Stimulated activated CD8-positive, alpha-beta memory T cell treated with anti-CD3 and anti-CD28 coated beads, Interleukin-7, amount 100 ng/mL, for 24 hours (primary cell): ENCODE data around the gene RNF182.
"Not testable (repeated sequence)": the region's sequence is repeated elsewhere in the genome, so short reads cannot be mapped to it uniquely, and the experiment has no call there.

Source experiments
- DNase-seq: peaks from one replicate; pipeline ENCODE4 v3.0.0-alpha.2; 2020; ENCODE audit warnings: low read depth

Gene RNF182

GRCh38 chr6:13917141-13917540, 7.6 kb upstream of the RNF182 start:
- DNase-seq, result no peak

GRCh38 chr6:13918686-13919250, 6.0 kb upstream of the RNF182 start:
- no peak for DNase-seq

- no peak for DNase-seq
Measured at GRCh38 chr6:13919861-13920260, 4.9 kb upstream of the RNF182 start.

GRCh38 chr6:13920552-13920951, 4.2 kb upstream of the RNF182 start:
- no peak for DNase-seq

- no peak for DNase-seq
Measured at GRCh38 chr6:13922750-13923149, 2.0 kb upstream of the RNF182 start.

GRCh38 chr6:13923527-13924145, 1.1 kb upstream of the RNF182 start:
- no peak for DNase-seq

GRCh38 chr6:13924146-13924948, 405 bp upstream of the RNF182 start:
- DNase-seq, result peak; percentile 13

GRCh38 chr6:13926378-13926777, 1.6 kb downstream of the RNF182 start:
- no peak for DNase-seq

GRCh38 chr6:13927203-13927602, 2.5 kb downstream of the RNF182 start:
- no peak for DNase-seq

GRCh38 chr6:13929196-13929595, 4.4 kb downstream of the RNF182 start:
- no peak for DNase-seq

GRCh38 chr6:13931797-13932402, 7.1 kb downstream of the RNF182 start:
- DNase-seq, result no peak

- DNase-seq, result no peak
Measured at GRCh38 chr6:13932785-13933184, 8.0 kb downstream of the RNF182 start.

- DNase-seq, result no peak
Measured at GRCh38 chr6:13934721-13935120, 10.0 kb downstream of the RNF182 start.

- DNase-seq, result no peak
Measured at GRCh38 chr6:13935190-13935880, 10.6 kb downstream of the RNF182 start.

GRCh38 chr6:13935881-13936261, 11.1 kb downstream of the RNF182 start:
- DNase-seq, result not testable (repeated sequence)

- no peak for DNase-seq
Measured at GRCh38 chr6:13941902-13942301, 17.1 kb downstream of the RNF182 start.

- no peak for DNase-seq
Measured at GRCh38 chr6:13943943-13944342, 19.2 kb downstream of the RNF182 start.

GRCh38 chr6:13946506-13946905, 21.8 kb downstream of the RNF182 start:
- DNase-seq, result no peak

GRCh38 chr6:13947611-13948178, 22.9 kb downstream of the RNF182 start:
- no peak for DNase-seq

GRCh38 chr6:13952101-13952500, 27.3 kb downstream of the RNF182 start:
- no peak for DNase-seq

GRCh38 chr6:13953061-13953705, 28.4 kb downstream of the RNF182 start:
- DNase-seq, result no peak
